Parathyroid adenoma (tissue), 2 donors: Measurements from ENCODE around the gene PALLD.

Experiments
- H2AFZ ChIP-seq: fragments of 300-600 bp; sonication (generic); one replicate; pipeline ENCODE4 v1.7.0; 2017; ENCODE audit warnings: antibody characterized with exemption, mild to moderate bottlenecking
- H3K27ac ChIP-seq: fragments of 300-600 bp; sonication (generic); one replicate; pipeline ENCODE4 v1.7.0; 2017
- H3K27me3 ChIP-seq: fragments of 300-600 bp; sonication (generic); one replicate; pipeline ENCODE4 v1.7.0; 2017; ENCODE audit warnings: low read length; ENCODE audit not compliant: control insufficient read depth, insufficient read depth
- H3K36me3 ChIP-seq: fragments of 300-600 bp; sonication (generic); one replicate; pipeline ENCODE4 v1.7.0; 2017; ENCODE audit warnings: low read length; ENCODE audit not compliant: control insufficient read depth, insufficient read depth
- H3K4me1 ChIP-seq: fragments of 300-600 bp; sonication (generic); one replicate; pipeline ENCODE4 v1.7.0; 2017; ENCODE audit warnings: control low read depth
- H3K4me2 ChIP-seq: fragments of 300-600 bp; sonication (generic); one replicate; pipeline ENCODE4 v1.7.0; 2017; ENCODE audit warnings: low read length
- H3K4me3 ChIP-seq: fragments of 300-600 bp; sonication (generic); one replicate; pipeline ENCODE4 v1.7.0; 2017; ENCODE audit warnings: low read depth, low read length
- H3K79me2 ChIP-seq: fragments of 300-600 bp; sonication (generic); one replicate; pipeline ENCODE4 v1.7.0; 2017; ENCODE audit warnings: control low read depth
- H3K9ac ChIP-seq: fragments of 300-600 bp; sonication (generic); one replicate; pipeline ENCODE4 v1.7.0; 2017; ENCODE audit warnings: mild to moderate bottlenecking
- H3K9me3 ChIP-seq: fragments of 300-600 bp; sonication (generic); one replicate; pipeline ENCODE4 v1.7.0; 2017; ENCODE audit warnings: low read length; ENCODE audit not compliant: control insufficient read depth
- CTCF ChIP-seq: fragments of 300-600 bp; sonication (generic); IDR thresholded peaks from one replicate; pipeline ENCODE4 v1.7.0; 2017; ENCODE audit warnings: antibody characterized with exemption, mild to moderate bottlenecking
- donor health status: primary hyperparathyroidism.

Gene PALLD

GRCh38 chr4:168682898-168683500 lies 186.1 kb downstream of the PALLD start:
- H3K36me3 ChIP-seq, result no peaks in the 10 kb centered on the region

DNA sequence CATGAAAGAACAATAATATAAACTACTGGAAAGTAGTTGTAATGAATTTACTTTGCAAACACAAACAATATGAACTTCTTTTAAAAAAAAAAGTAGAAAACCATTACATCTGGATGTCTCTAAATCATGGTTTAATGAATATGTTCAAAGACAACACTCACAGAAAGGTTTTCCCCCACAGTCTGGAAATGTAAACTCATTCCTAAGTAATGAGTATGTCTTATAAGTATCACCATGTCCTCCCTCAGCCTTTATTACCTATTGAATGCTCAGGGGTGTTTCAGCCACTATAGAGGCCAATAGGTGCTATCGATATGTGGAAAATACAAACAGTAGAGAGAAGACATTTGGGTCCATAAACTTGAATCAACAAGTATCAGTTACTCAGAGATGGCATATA lies 186.7 kb downstream of the PALLD start:
- H3K27me3 ChIP-seq, result no peaks in the 10 kb centered on the region
- H2AFZ ChIP-seq, result no peak overlapping the region
- H3K4me1 ChIP-seq, result peaks cover 3% of the 10 kb centered on the region
- no peak overlapping the region for H3K4me2 ChIP-seq
- H3K27ac ChIP-seq, result no peak overlapping the region
- H3K9me3 ChIP-seq, result no peaks in the 10 kb centered on the region
- H3K79me2 ChIP-seq, result peaks cover 4% of the 10 kb centered on the region
- TF ChIP-seq CTCF, result no peak
- H3K4me3 ChIP-seq, result no peak overlapping the region
- H3K9ac ChIP-seq, result no peak overlapping the region
- H3K36me3 ChIP-seq, result no peaks in the 10 kb centered on the region

More at GRCh38 chr4:168682898-168683500, 186.1 kb downstream of the PALLD start:
- Histone ChIP-seq H2AFZ (no peak overlapping the region), H3K27me3 (no peaks in the 10 kb centered on the region), H3K79me2 (peaks cover 6% of the 10 kb centered on the region), H3K4me3 (no peak overlapping the region), H3K4me2 (no peak overlapping the region), H3K4me1 (peaks cover 8% of the 10 kb centered on the region), H3K9ac (no peak overlapping the region), H3K27ac (no peak overlapping the region), H3K9me3 (no peaks in the 10 kb centered on the region)
- no peak for TF ChIP-seq CTCF

- Histone ChIP-seq H2AFZ (no peak overlapping the region), H3K36me3 (no peaks in the 10 kb centered on the region)
Observed at GRCh38 chr4:168685136-168685809, 188.4 kb downstream of the PALLD start.

DNA sequence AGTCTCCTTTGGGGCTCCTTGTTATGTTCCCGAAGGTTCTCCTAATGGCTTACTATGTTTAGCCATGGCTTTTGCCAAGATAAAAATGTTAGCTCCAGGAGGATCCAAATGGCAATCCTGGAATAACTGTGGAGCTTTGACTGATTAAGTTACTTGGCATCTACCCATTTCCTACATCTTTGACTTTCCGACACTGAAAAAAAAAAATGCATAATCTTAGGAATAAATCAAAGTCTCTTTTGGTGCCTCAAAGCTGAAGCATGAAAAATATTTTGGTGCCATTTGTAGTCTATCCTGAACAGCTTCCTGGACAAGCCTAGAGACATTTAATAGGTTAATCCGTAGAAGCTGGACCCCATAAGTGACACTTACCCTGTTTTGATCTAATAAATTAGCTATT lies 191.7 kb downstream of the PALLD start:
- Histone ChIP-seq H3K36me3 (no peaks in the 10 kb centered on the region), H3K9ac (no peak overlapping the region), H3K9me3 (no peaks in the 10 kb centered on the region), H3K27ac (no peak overlapping the region), H2AFZ (no peak overlapping the region), H3K4me1 (peaks cover 14% of the 10 kb centered on the region), H3K4me2 (no peak overlapping the region), H3K79me2 (peaks cover 2% of the 10 kb centered on the region), H3K4me3 (no peak overlapping the region), H3K27me3 (no peaks in the 10 kb centered on the region)
- no peak for TF ChIP-seq CTCF

More at GRCh38 chr4:168685136-168685809, 188.4 kb downstream of the PALLD start:
- Histone ChIP-seq H3K4me1 (peaks cover under 1% of the 10 kb centered on the region), H3K79me2 (peaks cover 2% of the 10 kb centered on the region), H3K9ac (no peak overlapping the region), H3K9me3 (no peaks in the 10 kb centered on the region), H3K4me3 (no peak overlapping the region), H3K27ac (no peak overlapping the region), H3K4me2 (no peak overlapping the region), H3K27me3 (no peaks in the 10 kb centered on the region)
- TF ChIP-seq CTCF, result no peak

- no peak for TF ChIP-seq CTCF
- Histone ChIP-seq H3K27me3 (no peaks in the 10 kb centered on the region), H3K9me3 (no peaks in the 10 kb centered on the region), H3K27ac (peak overlapping the region; percentile 42), H3K4me3 (no peak overlapping the region), H3K4me1 (peaks cover 20% of the 10 kb centered on the region), H3K4me2 (no peak overlapping the region), H2AFZ (no peak overlapping the region), H3K9ac (no peak overlapping the region), H3K79me2 (peaks cover 2% of the 10 kb centered on the region), H3K36me3 (no peaks in the 10 kb centered on the region)
Observed at GRCh38 chr4:168689791-168690190, 192.9 kb downstream of the PALLD start.
